Stimulated activated CD4-positive, alpha-beta T cell treated with anti-CD3 and anti-CD28 coated beads, Interleukin-15, amount 100 ng/mL, for 24 hours (primary cell): ENCODE data around the gene BNIP3.

ENCODE experiments used
- DNase-seq: peaks from one replicate; pipeline ENCODE4 v3.0.0-alpha.2; 2020

The BNIP3 gene

DNA sequence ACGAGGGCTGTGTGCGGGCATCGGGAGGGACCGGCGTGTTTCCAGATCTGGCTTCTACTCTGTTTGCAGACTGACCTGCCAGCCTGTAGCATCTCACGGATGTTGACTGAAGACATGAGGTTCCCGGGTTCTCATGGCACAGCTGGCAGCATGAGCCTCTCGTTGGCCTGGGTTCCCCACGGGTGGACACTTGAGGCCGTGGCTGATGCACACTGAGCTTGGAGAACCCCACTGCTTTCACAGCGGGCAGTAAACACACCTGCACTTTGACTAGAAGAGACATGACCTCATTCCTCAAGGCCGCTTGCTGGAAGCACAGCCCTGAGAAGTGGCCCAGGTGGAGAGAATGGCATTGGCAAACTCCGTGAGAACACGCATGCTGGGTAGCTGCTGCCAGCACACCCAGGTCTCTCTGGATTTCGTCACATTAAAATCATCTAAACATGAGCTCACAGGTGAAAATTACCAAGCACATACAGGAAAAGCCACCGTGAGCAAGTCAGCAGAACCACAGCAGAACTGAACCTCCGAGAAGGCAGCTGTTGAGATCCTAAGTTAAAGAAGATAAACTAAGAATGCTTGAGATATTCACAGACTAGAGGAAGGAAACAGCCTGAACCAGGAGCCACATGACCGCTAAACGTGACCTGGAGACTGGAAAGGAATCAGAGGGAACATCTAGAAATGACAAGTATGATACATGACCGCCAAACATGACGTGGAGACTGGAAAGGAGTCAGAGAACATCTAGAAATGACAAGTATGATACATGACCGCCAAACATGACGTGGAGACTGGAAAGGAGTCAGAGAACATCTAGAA, 32.5 kb downstream of the BNIP3 start:
- no peak for DNase-seq

DNA sequence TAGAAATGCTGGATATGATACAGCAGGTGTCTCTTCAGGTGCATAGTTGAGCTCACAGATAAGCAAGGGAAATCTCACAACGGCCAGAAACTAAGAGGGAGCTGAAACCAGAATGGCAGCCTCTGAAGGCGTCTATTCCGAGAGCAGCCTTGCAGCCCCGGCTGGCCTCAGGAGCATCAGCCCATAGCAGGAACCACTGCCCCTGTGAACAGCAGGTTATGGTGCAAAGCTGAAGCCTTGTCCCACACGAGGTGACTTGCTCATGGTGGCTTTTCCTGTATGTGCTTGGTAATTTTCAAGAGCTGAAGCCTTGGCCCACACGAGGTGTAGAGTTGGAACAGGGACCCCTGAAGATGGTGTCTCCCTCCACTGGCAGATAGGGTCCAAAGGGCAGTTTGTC, 33.2 kb downstream of the BNIP3 start:
- no peak for DNase-seq

DNA sequence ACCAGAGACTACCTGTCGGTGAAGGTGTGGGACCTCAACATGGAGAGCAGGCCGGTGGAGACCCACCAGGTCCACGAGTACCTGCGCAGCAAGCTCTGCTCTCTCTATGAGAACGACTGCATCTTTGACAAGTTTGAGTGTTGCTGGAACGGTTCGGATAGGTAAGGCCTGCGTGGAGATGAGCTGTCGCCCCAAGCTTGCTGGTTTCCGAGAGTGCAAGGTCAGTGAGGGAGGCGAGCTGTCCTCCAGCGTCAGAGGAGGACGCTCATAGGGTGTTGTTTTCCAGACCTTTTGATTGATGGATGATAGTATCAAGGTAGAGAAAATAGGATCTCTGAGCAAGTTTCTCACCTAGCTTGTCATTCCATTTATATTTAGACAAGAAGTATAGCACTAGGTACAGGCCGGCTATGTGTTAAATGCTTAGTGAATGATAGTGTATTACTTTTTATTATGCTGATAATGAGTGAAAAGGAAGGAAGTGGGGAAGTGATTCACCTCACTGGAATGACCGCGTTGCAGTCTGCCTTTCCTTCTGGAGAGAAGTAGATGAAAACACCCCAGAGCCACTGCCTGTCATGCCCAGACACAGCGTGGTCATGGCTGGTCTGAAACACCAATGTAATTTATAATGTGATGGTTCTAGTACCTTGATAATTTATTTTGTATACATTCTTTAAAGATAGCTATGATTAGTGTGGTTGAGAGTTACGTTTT, 33.9 kb downstream of the BNIP3 start:
- no peak for DNase-seq

DNA sequence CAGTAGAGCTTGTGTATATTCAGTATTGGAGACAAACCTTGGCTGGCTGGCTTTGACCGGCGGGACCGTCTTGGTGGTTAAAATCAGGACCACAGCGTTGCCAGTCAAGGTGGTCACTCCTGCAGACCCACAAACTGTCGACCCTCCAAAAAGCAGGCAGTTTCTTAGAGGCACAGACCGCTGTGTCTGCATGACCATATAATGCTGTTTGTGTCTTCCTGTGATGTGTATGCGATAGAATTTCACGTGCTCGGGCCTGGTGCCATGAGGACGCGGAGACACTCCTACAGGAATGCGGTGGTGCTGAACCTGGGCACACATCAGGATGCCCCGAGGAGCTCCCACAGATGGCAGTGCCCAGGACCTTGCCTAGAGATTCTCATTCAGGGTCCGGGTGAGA, 34.8 kb downstream of the BNIP3 start:
- no peak for DNase-seq

DNA sequence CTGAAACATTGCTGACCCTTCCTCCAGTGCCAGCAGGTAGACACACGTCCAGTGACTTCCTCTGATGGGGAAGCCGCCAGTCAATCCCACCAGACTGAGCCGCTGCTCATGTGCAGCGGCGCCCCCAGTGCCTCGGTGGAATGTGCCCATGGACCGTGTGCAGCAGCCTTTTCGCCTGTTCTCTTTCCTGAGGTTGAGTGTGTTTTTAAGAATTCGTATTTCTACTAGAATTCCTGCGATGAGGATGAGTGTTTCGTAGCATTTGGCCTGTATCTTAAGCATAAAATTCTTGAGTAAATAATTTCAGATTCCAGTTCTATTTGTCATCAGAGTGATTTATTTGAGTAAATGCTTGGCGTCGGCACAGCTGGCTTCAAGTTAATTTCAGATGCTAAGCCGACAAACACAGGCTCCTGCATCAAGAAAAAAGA, 35.4 kb downstream of the BNIP3 start:
- no peak for DNase-seq

DNA sequence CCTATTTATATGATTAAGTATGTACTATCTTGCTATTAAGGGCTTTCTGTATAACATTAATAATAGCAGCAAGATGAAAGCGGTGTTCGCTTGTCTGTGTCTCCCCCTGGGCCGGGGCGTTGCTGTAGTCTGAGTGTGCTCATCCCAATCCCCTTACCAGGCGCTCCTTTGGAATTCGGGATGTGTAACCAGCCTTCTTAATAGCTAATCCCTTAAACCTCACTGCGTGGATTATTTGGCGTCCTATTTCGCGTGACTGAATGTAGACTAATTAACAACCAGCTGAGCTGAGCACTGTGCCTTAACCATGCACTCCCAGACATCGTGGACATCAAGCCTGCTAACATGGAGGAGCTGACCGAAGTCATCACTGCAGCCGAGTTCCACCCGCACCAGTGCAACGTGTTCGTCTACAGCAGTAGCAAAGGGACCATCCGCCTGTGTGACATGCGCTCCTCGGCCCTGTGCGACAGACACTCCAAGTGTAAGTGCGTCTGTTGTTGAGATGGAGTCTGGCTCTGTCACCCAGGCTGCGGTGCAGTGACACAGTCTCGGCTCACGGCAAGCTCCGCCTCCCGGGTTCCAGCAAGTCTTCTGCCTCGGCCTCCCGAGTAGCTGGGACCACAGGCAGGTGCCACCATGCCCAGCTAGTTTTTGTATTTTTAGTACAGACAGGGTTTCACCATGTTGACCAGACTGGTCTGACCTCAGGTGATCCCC, 36.6 kb downstream of the BNIP3 start:
- DNase-seq, result no peak

DNA sequence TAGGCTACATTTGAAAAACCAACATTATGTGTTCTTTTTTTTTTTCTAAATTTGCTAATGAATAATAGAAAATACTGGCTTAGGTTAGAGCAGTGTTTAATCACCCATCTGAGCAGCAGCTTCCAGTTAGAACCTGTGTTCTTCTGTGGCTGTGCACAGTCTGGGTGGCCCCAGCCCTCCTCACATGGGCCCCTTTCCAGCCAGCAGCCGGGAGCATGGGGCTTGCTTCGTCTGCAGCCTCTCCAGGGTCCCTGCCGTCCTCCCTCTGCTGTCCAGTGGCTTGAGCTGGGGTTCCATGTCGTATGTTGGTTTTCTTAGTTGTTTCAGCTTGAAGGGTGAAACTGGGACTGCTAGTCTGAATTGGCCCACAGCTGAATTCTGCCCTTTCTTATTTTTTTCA, 37.3 kb downstream of the BNIP3 start:
- no peak for DNase-seq

DNA sequence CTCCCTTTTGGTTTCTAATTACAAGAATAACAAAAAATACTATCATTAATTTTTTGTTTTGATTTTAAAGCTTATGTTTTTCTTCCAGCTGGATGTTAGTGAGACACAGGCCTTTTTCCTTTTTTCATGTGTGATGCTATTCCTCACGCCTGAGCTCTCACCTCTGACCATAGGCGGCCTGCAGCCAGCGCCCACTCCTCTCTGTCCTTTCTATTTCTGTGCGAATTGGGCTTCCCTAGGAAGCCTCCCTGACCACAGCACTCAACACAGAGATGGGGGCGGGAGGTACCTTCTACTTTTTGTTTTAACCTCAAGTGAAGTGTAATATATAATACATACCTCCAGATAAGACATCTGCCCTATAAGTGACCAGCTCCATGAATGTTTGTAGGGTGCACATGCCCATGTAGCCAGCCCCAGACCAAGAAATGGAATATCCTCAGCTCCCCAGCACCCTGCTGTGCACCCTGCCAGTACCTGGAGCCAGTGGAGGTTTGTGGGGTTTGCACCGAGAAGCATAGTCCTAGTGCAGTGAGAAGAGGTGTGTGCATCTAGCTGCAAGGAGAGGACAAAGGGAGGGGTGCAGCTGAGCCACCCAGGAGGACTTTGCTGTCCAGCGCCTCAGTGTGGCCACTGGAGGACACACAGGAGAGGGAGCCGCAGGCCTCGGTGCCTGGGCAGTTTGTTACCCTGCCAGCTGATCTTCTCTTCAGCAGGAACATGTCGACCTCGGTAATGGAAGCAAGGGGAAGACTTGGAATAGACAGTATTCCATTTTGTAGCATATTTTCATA, 38.5 kb downstream of the BNIP3 start:
- peak; percentile 21 for DNase-seq

DNA sequence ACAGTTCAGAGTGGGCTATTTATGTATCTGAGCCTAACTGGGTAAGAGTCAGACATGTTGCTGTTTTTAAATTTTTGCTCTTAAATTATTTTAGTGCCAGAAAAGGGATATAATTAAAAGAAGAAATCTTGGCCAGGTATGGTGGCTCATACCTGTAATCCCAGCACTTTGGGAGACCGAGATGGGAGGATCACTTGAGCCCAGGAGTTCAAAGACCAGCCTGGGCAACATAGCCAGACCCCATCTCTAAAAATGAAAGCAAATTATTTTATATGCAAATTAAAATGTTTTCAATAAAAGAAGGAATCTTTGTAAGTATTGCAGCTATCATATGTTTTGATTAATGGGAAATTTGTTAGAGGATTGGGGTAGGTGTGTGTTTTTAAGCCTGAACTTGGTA, 39.3 kb downstream of the BNIP3 start:
- DNase-seq, result no peak

DNA sequence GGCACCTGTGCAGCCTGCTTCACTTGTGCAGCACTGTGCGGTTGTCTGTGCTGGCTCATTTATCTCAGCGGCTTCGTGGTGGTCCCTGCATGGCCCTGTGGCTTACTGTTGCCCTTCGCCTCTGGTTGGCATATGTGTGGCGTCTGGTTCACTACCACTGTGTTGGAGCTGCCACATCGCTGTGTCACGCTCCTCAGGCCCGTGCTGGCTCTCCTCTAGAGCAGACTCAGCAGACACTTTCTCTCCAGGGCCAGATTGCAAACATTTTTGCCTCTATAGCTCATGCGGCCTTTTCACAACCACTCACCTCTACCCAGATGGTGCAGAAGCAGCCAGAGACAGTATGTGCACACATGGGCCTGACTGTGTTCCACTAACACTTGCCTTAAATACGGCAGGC, 43.0 kb downstream of the BNIP3 start:
- no peak for DNase-seq

DNA sequence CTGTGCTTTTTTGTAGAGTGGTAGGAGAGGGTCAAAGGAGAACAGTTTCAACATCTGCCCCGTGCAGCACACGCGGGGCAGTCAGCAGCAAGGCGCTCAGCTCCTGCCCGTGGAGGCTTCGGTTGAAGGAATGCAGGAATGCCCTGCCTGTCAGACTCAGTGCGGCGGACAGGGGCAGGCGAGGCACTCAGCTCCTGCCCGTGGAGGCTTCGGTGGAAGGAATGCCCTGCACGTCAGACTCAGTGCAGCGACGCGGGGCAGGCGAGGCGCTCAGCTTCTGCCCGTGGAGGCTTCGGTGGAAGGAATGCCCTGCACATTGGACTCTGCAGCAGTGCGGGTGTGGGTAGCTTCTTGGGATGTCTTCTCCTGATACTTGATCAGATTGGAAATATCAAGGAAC, 43.9 kb downstream of the BNIP3 start:
- no peak for DNase-seq

DNA sequence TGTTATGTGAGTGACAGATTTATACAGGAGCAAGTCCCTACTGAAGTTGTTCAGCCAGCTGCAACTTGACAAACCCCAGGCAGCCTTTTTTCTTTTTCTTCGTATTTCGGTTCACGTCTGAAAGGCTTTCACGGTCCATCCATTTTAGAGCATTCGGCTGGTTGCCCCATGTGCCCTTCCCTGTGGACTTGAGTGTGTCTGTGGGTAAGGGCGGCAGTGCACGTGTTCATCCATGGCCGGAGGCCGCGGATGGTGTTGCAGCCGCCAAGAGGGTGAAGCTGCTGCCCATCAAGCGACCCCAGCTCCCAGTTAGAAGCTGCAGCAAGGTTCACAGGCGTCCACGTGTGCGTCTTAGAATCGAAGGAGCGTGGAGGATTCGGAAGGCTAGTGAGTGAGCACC, 45.0 kb downstream of the BNIP3 start:
- DNase-seq, result no peak

DNA sequence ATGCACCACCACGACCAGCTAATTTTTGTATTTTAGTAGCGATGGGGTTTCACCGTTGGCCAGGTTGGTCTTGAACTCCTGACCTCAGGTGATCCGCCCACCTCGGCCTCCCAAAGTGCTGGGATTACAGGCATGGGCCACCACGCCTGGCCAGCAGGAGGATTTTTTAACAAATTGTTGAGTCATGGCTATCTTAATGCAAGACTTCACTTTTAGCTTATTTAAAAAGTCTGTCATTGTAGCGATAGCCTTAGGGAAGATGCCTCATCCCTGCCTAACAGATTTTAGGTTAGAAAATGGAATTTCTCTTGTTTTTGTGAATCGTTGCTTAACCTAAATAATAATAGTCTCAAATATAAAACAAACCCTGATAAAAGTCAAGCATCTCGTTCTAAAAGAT, 45.4 kb downstream of the BNIP3 start:
- no peak for DNase-seq

DNA sequence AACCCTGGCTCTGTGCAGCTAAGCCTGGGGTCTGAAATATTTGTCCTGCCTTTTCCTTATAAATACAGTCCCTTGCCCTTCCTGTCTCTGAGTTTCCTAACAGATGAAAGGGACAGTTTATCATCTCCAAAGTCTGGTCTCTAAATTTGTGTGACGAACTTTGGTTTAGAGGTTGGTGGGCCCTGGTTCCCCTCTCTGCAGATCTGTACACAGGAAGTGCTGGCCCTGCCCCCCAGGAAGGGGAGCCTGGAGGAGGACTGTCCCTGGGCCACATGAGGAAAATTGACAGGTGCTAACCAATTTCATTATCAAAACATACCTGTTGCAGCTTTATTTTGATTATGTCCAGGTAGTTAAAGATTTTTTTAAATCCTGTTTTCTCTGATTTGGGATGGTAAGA, 46.5 kb downstream of the BNIP3 start:
- DNase-seq, result no peak

DNA sequence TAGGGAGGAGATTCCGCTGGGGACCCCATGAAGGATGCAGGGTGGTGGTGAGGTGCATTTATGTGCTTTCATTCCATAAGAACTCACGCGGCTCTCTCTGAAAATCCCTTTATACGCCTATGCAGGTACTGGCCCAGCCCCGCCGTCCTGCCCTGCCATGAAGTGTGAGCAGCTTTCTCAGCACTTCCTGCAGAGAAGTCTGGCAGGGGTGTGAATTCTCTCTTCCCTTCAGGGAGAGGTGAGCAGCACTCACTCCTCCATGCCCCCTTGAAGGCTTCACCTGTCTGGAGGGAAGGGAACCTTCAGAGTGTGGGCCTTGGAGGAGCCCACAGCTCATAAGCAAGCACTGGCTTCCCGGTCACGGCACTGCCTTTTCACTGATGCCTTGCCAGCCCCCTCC, 47.0 kb downstream of the BNIP3 start:
- no peak for DNase-seq

DNA sequence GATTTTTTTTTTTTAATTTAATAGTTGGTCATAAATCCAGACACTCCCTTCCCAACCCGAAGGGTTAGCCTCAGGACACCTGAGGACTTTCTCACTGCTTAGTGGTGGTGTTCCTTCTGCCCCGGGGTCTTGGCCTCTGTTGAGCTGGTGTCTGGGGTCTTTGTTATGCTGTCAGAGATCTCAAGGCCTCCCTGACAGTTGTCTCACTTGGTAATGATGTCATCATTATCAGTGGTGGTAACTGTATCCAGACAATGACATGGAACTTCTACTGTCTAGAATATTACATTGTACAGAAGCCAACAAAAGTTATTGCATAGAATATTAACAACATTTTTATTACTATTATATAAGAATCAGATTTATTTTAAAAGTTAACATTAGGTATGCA, 48.0 kb downstream of the BNIP3 start:
- DNase-seq, result no peak

DNA sequence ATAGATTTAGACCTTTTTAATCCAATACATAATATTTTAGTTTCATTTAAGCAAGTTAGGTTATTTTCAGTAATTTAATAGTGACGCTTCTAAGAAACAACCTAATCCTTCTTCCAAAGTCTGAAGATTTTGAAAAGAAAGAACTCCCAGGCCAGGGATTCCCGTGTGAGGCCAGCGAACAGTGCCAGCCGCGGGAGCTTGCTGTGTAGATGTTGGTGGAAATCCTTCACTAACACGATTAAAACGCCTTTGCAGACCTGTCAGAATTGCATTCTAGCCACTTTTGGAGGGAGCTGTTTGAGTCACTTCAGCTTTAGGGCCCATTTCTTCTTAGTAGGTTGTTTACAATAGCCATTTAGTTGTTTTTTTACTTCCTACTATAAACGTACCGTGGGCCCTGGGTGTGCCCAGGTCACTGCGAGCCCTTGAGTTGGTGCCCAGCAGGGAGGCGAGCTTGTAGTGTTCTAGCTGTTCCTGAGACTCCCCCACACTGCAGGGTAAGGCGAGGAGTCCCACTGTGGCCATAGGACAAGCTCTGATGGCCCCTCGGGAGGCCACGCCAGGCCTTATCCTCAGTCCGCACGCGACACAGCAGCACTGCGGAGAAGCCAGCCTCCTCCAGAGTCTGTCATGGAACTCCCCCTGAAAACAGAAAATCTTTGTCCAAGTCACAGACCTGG, 48.6 kb downstream of the BNIP3 start:
- DNase-seq, result no peak

DNA sequence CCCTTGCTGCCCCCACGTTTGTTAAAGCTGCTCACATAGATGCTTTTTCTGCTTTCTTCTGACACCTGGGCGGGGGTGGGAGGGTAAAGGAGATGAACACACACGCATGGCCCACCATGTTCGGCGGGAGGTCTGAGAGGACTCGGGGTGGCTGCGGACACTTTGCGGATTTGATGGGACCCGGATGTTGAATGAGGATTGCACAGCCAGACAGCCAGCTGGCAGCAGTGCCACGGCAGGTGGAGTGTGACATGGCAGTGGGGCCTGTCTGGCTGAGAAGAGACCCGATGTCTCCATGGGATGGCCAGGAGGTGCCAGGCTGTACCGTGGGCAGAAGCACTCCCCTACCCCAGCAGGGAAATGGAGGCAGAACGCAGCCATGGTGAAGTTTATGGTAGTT, 49.7 kb downstream of the BNIP3 start:
- DNase-seq, result no peak

DNA sequence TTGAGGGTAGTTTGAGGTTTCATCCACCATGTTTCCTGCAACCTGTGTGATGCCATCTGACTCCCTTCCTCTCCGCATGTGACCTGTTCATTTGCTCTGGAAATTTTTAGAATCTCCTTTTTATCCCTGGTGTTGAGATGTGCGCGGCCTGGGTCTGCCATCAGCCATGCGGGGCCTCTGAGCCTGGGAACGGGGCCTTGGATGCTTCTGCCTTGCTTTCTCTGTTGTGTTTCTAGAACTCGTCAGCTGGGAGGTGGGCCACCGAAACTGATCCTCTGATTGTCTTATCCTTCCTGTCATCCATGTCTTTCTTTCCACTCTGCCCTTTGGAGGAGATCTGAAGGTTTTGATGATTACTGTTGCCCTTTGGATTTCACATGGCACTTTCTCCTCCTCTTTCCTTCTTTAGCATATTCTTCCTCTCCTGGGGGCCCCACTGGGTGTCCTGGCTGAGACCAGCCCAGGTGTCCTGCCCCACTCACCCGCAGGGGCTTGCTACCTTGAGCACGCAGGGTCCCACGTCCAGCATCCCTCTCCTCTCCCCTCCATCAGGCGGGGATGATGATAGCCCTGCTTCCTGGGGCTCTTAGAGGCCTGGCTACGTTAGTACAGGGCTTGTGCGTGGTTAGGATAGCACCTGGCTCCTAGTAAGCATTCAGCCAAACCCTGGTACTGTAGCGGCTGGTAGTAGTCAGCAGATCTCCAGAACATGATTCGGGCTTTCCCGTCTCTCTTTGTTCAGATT, 51.0 kb downstream of the BNIP3 start:
- DNase-seq, result no peak

DNA sequence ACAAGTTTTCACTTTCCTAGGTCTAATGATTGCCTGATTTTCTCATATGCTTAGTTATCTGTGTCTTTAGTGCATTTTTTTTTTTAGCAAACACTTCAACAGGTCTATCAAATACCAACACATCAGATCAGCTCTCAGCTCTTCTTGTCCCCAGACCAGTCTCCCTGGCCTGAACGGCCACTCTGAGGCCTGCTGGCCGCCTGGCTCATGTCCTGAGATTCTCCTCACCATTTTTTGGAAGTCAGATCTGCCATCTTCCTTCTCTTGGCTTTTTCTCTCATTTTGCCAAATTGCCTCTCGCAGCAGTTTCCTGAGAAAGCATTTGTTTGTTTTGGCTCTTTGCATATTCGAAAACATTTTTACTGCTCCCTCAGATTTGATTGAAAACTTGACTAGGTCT, 51.6 kb downstream of the BNIP3 start:
- no peak for DNase-seq

DNA sequence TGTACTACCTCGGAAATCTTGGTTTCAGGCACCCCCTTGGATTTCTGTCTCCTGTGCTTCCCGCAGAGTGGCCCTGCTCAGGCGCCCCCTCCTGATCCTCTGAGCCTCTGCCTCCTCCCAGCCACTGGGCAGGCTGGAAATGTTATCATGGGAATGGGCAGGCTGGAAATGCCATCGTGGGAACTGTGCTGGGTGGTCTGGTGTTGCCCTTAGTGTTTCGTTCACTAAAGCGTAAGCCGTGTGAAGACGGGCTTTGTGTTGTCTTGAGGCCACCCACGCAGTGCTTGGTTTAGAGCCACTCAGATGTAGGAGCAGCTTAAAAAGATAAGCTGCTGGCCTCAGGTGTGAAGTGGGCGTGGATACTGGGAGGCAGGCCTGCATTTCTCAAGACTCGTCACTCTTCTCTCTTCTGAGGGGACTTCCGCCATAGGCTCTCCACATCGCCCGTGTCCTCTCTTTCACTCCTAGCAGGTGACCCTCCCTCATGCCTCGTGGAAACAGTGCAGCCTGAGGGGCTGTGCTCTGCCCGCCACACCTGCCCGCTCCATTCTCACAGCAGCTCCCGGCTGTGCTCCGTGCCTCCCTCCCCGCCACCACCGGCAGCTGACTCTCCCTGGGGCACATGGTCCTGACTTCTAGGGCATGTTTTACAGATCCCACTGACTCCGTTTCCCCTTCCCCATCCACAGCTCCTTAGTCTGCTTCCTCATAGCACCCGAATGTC, 52.4 kb downstream of the BNIP3 start:
- DNase-seq, result no peak
